Suprapubic skin (tissue), 3 donors: Measurements from ENCODE around the gene PMEPA1.

Source experiments
- EP300 ChIP-seq: sonication (generic); formaldehyde crosslinking; IDR thresholded peaks from one replicate; pipeline ENCODE4 v1.6.1; 2017; ENCODE audit warnings: antibody characterized with exemption
- POLR2A ChIP-seq, 2 donors: fragments of 450-650 bp; IDR thresholded peaks; one replicate each; pipeline ENCODE4 v1.6.1; 2017; ENCODE audit warnings: antibody characterized with exemption in 2 of 2, mild to moderate bottlenecking in 2 of 2, moderate library complexity in 2 of 2
- TF ChIP-seq, protein P1 (sequence below), 2 donors: fragments of 200-600 bp in 1 of 2; fragments of 450-650 bp in 1 of 2; sonication (generic) in 1 of 2; IDR thresholded peaks; one replicate each; pipeline ENCODE4 v1.5.1; 2016 to 2019; ENCODE audit warnings: antibody characterized with exemption in 2 of 2, mild to moderate bottlenecking in 1 of 2, moderate library complexity in 1 of 2

DNA sequence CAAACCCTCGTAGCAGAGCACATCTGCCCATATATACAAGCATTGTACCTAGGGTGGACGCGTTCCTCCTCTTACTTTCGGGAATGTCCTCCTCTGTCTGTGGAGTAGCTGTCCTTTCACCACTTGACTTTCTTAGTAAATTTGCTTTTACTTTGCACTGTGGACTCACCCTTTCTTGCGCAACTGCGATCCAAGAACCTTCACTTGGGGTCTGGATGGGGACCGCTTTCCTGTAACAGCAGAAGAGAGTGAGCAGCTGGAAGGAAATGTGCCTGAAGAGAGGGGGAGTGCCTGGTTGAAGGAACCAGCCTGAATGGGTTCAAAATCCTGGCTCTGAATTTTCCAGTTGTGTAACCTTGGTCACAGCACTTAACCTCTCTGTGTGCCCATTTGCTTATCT lies 40.1 kb upstream of the PMEPA1 start:
- TF ChIP-seq, protein P1, sequence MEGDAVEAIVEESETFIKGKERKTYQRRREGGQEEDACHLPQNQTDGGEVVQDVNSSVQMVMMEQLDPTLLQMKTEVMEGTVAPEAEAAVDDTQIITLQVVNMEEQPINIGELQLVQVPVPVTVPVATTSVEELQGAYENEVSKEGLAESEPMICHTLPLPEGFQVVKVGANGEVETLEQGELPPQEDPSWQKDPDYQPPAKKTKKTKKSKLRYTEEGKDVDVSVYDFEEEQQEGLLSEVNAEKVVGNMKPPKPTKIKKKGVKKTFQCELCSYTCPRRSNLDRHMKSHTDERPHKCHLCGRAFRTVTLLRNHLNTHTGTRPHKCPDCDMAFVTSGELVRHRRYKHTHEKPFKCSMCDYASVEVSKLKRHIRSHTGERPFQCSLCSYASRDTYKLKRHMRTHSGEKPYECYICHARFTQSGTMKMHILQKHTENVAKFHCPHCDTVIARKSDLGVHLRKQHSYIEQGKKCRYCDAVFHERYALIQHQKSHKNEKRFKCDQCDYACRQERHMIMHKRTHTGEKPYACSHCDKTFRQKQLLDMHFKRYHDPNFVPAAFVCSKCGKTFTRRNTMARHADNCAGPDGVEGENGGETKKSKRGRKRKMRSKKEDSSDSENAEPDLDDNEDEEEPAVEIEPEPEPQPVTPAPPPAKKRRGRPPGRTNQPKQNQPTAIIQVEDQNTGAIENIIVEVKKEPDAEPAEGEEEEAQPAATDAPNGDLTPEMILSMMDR (IDR thresholded peaks at IDR 0.05) = no peak
- TF ChIP-seq POLR2A (IDR thresholded peaks at IDR 0.05) = no peak
- TF ChIP-seq EP300 = no peak
